ENCODE data around the gene SMAP1.

DNA sequence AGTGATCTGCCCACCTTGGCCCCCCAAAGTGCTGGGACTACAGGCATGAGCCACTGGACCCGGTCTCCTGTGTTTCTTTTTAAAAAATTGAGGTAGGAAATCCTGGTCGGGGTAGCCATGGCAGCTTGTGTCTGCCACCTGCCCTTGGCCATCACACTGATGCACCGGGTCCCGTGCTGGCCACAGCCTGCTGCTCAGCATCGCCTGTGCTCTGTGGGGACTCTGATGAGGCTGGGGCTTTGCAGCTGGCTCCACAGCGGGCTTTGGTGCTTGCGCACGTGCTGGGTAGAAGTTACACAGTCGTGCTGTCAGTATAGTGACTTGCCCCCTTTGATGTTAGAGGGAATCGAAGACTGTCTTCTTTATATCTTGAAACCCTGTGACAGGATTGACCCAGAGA is 66.7 kb downstream of the SMAP1 start:
- TF ChIP-seq, protein P1, sequence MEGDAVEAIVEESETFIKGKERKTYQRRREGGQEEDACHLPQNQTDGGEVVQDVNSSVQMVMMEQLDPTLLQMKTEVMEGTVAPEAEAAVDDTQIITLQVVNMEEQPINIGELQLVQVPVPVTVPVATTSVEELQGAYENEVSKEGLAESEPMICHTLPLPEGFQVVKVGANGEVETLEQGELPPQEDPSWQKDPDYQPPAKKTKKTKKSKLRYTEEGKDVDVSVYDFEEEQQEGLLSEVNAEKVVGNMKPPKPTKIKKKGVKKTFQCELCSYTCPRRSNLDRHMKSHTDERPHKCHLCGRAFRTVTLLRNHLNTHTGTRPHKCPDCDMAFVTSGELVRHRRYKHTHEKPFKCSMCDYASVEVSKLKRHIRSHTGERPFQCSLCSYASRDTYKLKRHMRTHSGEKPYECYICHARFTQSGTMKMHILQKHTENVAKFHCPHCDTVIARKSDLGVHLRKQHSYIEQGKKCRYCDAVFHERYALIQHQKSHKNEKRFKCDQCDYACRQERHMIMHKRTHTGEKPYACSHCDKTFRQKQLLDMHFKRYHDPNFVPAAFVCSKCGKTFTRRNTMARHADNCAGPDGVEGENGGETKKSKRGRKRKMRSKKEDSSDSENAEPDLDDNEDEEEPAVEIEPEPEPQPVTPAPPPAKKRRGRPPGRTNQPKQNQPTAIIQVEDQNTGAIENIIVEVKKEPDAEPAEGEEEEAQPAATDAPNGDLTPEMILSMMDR (IDR thresholded peaks at IDR 0.05; ENCODE audit: borderline replicate concordance, extremely low read depth, low read length, poor library complexity, severe bottlenecking): no peak
- TF ChIP-seq EZH2 (IDR thresholded peaks at IDR 0.05; ENCODE audit: borderline replicate concordance, low read depth, low read length, severe bottlenecking): no peak

Data from DND-41 (cell line).